ENCODE results near the gene DYNC1I1.
A peak's percentile ranks its signal among the peaks of the same experiment; 100 is the strongest.
"Not testable (repeated sequence)": the region's sequence is repeated elsewhere in the genome, so short reads cannot be mapped to it uniquely, and the experiment has no call there.

DYNC1I1 gene

GRCh38 chr7:95916573-95917297 lies 144.4 kb downstream of the DYNC1I1 start:
- peak; percentile 89 for DNase-seq

DNA sequence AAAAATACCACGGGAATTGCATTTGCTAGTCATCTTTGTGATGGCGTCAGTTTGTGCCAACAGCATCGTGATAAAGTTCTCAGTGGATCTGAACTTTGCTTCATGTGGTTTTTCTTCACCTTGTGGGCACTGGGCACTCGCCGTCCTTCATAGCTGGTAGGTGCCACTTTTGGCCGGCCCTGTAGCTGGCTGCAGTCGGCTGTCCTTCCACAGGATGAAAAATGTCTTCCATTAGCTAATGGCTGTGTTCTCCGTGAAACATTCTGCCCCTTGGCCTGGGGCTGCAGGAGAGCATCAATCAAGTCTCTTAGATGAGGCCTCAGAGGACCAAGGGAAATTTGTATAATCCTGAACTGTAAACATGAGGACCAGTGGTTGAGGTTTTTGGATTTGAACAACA lies 145.3 kb downstream of the DYNC1I1 start:
- no peak for DNase-seq

DNA sequence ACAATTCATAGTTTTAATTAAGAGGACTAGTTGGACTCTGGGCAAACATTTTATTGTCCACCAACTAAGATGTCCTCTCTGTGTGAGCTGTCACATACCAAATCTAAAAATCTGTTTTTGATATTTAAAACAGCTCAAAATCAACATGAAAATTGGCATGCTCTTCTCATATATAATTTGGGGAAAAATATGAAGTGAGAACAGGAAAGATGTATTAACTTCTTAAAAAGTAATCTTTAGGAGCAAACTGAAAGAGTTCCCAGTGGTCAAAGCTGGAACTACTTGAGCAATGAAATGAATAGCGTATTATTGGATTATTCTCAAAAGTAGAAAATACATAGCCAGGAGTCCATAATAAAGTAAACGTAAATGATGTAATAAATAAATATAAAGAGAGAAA lies 147.2 kb downstream of the DYNC1I1 start:
- no peak for DNase-seq

- no peak for DNase-seq
Observed at GRCh38 chr7:95921543-95921942, 149.2 kb downstream of the DYNC1I1 start.

DNA sequence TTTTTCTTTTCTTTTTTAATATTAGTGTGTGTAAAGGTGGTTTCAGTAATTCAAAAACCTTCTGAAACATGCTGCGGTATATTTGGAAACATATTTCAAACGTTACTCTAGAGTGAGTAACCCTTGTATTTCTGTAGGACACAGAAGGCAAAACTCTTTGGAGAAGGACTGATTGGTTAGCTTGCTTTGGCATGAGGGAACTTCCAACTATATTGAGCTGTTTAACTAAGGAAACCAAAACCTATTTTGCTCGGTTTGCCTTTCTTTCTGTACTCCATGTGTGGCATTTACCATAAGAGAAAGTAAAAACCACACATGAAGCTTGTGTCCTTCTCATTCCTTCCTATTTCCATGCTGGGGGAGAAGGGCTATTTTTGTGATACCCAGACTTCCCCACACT lies 149.8 kb downstream of the DYNC1I1 start:
- no peak for DNase-seq

GRCh38 chr7:95925236-95925635 lies 152.9 kb downstream of the DYNC1I1 start:
- no peak for DNase-seq

DNA sequence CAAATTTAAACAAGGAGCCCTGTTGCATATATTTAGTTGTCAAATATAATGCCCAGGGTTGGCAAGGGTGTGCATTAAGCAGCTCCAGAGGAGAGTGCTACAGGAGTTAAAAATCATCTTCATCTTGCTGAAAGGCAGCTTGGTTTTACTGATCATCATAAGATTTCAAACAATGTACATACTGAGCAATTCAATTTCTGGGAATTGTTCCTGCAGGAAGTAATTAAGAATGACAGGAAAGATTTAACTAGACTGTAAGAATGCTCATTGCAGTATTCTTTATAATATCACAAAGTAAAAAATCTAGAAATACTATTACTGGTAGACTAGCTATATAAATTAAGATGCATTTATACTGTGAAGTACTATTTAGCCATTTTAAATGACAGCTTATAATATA lies 153.6 kb downstream of the DYNC1I1 start:
- no peak for DNase-seq

- no peak for DNase-seq
Observed at GRCh38 chr7:95927756-95928155, 155.4 kb downstream of the DYNC1I1 start.

GRCh38 chr7:95929710-95930280 lies 157.4 kb downstream of the DYNC1I1 start:
- no peak for DNase-seq

- no peak for DNase-seq
Observed at GRCh38 chr7:95931460-95932232, 159.3 kb downstream of the DYNC1I1 start.

GRCh38 chr7:95933618-95934017 lies 161.3 kb downstream of the DYNC1I1 start:
- DNase-seq = no peak

DNA sequence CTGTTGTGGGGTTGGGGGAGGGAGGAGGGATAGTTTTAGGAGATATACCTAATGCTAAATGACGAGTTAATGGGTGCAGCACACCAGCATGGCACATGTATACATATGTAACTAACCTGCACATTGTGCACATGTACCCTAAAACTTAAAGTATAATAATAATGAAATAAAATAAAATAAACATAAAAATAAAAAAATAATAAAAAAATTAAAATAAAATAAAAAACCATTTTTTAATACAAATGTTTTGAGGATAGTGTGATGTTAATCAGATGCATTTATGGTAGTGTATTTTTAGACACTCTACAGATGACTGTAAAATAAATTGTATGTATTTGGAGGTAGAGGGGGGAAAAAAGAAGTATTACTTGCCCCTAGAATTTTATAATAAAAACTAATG lies 172.5 kb downstream of the DYNC1I1 start:
- DNase-seq = not testable (repeated sequence)

GRCh38 chr7:95950698-95951097 lies 178.3 kb downstream of the DYNC1I1 start:
- DNase-seq = no peak

DNA sequence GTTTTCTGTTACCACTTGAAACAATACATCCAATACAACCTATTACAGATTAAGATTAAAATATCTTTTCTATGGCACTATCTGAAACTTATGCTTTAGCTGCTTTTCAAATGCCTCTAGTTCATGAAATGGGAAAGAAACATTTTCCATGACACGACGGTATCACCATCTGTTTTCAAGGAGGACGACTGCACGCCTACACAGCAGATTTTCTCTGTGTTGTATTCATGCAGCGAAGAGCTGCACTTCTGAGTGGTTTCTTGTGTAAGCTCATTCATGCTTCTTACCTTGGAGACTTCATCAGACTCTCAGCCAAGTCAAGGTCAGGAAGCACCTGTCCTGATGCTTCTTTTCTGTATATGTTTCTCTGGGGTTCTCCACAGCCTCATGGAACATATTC lies 179.2 kb downstream of the DYNC1I1 start:
- DNase-seq = no peak

DNA sequence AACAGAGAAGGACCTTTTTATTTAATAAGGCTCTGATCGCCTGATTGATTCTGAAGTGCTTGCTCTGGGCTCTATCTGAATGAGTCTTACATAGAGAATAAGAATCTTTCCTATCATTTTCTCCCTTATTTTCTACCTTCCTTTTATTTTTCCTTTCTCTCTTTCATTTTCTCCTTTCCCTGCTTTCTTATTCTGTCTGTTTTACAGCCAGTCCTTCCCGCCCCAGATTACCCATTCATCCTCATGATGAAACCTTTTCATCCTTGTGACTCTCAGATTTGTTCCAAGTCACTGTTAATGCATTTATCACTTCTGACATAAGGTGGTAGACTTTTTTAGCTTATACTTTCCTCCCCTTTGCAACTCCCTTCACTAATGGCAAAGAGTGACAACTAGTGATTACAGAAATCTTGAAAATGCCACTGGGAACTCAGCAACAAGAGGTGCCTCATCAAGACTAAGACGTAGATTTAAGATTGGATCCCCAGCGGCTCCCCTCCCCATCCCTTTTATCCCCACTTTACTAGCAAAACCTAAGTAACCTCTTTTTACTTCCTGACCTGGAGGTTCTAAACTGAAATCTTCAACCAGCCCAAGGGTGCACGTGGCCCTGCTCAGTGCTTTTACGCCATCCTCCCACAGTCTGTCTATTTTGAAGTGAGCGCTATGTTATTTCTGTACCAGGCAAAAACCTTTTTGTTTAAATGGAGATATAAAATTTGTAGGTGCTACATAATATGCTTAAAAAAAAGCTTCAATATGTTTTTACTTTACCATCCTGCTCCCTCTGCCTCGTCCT lies 179.8 kb downstream of the DYNC1I1 start:
- DNase-seq = no peak

- DNase-seq = no peak
Observed at GRCh38 chr7:95952851-95953250, 180.5 kb downstream of the DYNC1I1 start.

- no peak for DNase-seq
Observed at GRCh38 chr7:95955748-95956147, 183.4 kb downstream of the DYNC1I1 start.

DNA sequence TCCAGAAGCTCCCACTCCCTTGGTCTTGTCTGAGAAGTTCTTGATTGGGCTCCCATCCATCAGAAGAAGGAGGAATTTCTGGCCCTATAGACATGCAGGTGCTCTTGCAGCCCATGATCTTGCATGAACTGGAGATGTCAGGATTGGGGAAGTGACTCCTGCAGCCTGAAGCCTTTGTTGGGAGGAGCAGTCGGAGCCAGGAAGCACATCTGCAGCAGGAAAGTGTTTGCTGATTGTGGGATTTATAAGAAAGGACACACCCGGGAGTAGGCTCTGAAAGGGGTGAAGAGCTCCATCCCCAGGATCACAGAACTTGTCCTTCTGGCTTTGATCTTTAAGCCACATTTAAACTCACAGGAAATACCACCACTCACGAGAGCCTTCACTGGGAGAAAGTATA lies 185.2 kb downstream of the DYNC1I1 start:
- DNase-seq = no peak

DNA sequence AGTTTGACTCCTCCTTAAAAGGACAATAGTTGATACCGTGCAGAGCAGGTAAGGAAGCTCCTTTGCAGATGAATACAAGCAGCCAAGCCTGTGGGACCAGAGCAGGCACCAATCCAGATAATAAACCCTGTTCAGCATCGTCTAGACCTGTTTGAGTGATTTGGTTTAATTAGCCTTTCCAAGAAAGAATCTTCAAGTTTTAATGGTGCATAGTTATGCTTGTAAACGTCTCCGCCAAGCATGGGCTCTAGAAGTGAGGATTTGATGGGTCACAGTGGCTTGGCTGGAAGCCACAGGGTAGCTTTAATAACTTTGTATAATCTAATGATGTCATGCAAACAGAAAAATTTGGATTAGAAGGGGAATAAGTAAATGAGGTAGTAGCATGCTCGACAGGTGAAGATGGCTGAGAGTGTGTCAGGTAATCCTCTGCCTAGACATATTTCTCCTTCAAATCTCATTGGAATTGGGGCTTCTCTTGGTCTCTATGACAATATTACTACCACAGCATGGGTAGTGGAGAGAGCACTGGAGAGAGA lies 188.4 kb downstream of the DYNC1I1 start:
- DNase-seq = no peak

DNA sequence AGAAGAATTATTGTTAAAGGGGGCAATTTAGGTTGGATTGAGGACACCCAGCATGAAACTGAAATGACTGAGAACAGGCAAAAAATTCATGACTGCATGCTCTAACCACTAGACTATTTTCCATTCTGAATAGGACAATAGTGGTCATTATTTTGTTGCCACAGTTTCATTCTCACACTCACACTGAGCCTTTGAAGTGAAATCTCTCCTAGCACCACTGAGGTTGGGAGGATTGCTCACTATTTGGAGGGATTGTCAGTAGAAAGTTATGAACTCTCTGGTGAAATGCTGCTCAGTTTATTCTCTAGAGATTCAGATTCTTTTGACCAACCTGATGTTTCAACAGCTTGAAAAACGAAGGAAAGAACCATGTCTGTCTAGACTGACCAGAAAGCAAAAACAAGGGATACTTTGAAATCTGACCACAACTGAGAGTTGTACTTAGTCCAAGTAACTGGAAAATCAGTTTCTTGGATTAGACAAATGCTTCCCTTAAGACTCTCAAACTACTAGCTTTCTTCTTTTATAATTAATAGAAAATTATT lies 191.2 kb downstream of the DYNC1I1 start:
- no peak for DNase-seq

- no peak for DNase-seq
Observed at GRCh38 chr7:95971716-95972115, 199.4 kb downstream of the DYNC1I1 start.

DNA sequence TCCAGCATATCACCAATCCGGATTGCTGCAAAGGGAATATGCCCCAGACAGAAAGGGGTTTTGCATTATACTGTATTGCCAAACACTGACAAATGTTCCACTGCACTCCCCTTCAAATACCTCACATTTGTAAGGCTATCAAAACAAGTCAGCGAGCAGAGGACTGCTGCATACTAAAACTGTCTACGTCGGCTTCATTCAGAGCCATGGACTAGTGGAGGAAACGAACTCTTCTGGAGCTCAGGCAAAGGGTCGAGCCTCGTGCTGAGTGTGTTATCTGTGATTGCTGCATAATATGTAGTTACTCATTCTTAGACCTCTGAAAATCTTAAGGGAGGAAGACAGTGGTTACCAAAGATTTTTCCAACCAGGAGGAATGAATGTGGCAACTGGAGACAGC lies 200.2 kb downstream of the DYNC1I1 start:
- DNase-seq = no peak

- no peak for DNase-seq
Observed at GRCh38 chr7:95974108-95974507, 201.8 kb downstream of the DYNC1I1 start.
